Muscle layer of duodenum (tissue), 2 donors: ENCODE data around the gene TKT.
"Not testable (repeated sequence)": the region's sequence is repeated elsewhere in the genome, so short reads cannot be mapped to it uniquely, and the experiment has no call there.

Source experiments
- H3K27ac ChIP-seq: one replicate; pipeline ENCODE4 v1.7.0; 2013; ENCODE audit warnings: mild to moderate bottlenecking, low read length
- H3K27me3 ChIP-seq: one replicate; pipeline ENCODE4 v1.7.0; 2013; ENCODE audit warnings: low read depth, mild to moderate bottlenecking, control low read depth, low read length
- H3K36me3 ChIP-seq, 2 donors: one replicate each; pipeline ENCODE4 v1.7.0; 2013; ENCODE audit warnings: low read length in 2 of 2, control low read depth in 1 of 2, mild to moderate bottlenecking in 1 of 2; ENCODE audit not compliant: insufficient read depth in 2 of 2, control insufficient read depth in 1 of 2
- H3K4me1 ChIP-seq, 2 donors: one replicate each; pipeline ENCODE4 v1.7.0; 2013; ENCODE audit warnings: low read length in 2 of 2, mild to moderate bottlenecking in 2 of 2, control low read depth in 1 of 2, moderate library complexity in 1 of 2; ENCODE audit not compliant: insufficient read depth in 2 of 2, control insufficient read depth in 1 of 2
- H3K4me3 ChIP-seq, 2 donors: one replicate each; pipeline ENCODE4 v1.7.0; 2013; ENCODE audit warnings: low read length in 2 of 2, low read depth in 1 of 2, mild to moderate bottlenecking in 1 of 2
- H3K9me3 ChIP-seq, 2 donors: one replicate each; pipeline ENCODE4 v1.7.0; 2013; ENCODE audit warnings: low read length in 2 of 2, control low read depth in 1 of 2, mild to moderate bottlenecking in 1 of 2; ENCODE audit not compliant: control insufficient read depth in 1 of 2
- donor health status: healthy.

The TKT gene

DNA sequence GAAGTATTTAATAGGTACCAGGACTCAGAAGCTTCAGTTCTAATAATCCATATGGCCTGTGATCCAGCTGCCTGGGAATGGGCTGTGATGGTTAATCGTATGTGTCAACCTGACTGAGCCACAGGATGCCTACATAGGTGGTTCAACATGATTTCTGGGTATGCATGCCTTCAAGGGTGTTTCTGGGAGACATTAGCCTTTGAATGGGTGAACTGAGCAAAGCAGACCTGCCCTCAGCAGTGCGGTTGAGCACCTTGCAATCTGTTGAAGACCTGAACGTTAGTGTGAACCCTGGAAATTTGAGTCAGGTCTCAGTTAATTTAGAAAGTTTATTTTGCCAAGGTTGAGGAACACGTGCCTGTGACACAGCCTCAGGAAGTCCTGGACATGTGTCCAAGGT lies 22.8 kb upstream of the TKT start:
- Histone ChIP-seq H3K36me3 (no peaks in the 10 kb centered on the region), H3K27me3 (no peaks in the 10 kb centered on the region), H3K4me1 (no peaks in the 10 kb centered on the region)

DNA sequence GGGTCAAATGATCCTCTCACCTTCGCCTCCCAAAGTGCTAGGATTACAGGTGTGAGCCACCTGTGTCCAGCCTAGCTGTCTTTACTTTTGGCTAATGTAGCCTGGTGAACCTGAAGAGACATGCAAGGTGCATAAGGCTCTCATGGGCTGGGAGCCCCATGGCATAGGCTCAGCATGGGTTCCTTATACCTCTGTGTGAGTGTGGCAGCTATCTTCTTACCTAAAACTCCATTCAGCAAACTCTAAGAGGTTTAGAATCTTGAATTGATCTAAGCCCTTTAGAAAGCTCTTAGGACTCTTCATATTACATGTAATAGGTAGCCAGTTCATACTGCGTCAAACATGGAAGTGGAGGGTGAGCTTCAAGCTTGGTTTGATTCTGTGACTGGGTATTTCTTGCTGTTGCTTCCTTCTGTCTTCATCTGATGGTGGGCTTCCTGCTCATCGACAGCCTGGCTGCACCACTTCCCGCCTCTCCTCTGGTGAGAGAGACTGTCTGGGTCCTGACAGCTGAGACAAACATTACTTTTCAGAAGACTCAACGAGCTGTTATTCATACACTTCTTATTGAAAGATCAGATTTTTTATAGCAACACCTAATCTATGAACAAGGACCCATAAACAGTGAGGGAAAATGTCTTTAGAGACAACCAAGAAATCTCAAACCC lies 19.2 kb upstream of the TKT start:
- Histone ChIP-seq H3K36me3 (peaks cover 0 to 6% of the 10 kb centered on the region in 2 donors), H3K9me3 (no peaks in the 10 kb centered on the region), H3K27ac (no peak overlapping the region), H3K4me3 (no peak overlapping the region), H3K4me1 (peaks cover 6 to 7% of the 10 kb centered on the region in 2 donors), H3K27me3 (no peaks in the 10 kb centered on the region)

More for the DNA sequence above, 22.8 kb upstream of the TKT start:
- Histone ChIP-seq H3K4me3 (no peak overlapping the region), H3K27ac (no peak overlapping the region), H3K9me3 (no peaks in the 10 kb centered on the region)

DNA sequence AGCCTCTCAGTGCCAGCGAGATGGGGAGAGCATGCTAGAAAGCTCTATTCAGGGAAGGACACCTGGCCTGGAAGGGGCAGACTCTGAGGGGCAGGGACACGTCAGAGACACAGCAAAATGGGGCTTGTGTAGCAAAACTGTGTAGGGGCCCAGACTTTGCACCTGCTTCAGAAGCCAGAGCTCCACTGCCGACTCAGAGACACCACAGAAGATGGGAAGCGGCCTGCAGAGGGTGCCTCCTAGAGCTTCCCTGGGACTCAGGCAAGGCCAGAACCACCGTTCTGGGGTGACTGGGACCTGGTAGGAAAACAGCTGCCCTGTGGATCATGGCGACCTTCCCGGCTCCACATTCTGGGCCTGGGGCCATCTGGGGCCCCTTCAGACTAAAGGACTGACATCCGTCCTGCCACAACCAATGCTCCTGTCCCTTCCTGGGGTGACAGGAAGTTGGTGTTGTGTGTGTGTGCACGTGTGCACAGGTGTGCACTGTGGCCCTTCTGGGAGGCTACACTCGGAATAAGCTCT lies 17.4 kb upstream of the TKT start:
- no peaks in the 10 kb centered on the region for H3K9me3 ChIP-seq
- H3K36me3 ChIP-seq: peaks cover 0 to 6% of the 10 kb centered on the region in 2 donors
- H3K27ac ChIP-seq: no peak overlapping the region
- no peaks in the 10 kb centered on the region for H3K27me3 ChIP-seq
- H3K4me1 ChIP-seq: peaks cover 10 to 16% of the 10 kb centered on the region in 2 donors
- no peak overlapping the region for H3K4me3 ChIP-seq

- Histone ChIP-seq H3K27me3 (no peaks in the 10 kb centered on the region), H3K27ac (peak overlapping the region; percentile 75), H3K9me3 (no peaks in the 10 kb centered on the region), H3K36me3 (peaks cover 0 to 6% of the 10 kb centered on the region in 2 donors), H3K4me1 (peaks cover 10 to 16% of the 10 kb centered on the region in 2 donors), H3K4me3 (peak overlapping the region in 1 of 2 donors; percentile 9)
Observed at GRCh38 chr3:53269888-53270880, 14.4 kb upstream of the TKT start.

DNA sequence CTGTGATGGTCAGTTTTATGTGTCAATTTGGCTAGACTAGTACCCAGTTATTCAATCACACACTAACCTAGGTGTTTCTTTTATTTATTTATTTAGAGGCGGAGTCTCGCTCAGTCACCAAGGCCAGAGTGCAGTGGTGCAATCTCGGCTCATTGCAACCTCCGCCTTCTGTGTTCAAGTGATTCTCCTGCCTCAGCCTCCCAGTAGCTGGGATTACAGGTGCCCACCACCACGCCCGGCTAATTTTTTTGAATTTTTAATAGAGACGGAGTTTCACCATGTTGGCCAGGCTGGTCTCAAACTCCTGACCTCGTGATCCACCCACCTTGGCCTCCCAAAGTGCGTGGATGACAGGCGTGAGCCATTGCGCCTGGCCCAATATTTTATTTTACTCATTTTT lies 13.4 kb upstream of the TKT start:
- H3K4me1 ChIP-seq: peaks cover 10 to 16% of the 10 kb centered on the region in 2 donors
- not testable (repeated sequence) for H3K27ac ChIP-seq, H3K36me3 ChIP-seq, H3K4me3 ChIP-seq, H3K9me3 ChIP-seq, H3K27me3 ChIP-seq

GRCh38 chr3:53267766-53268165 lies 11.9 kb upstream of the TKT start:
- Histone ChIP-seq H3K4me3 (no peak overlapping the region), H3K27me3 (no peaks in the 10 kb centered on the region), H3K9me3 (no peaks in the 10 kb centered on the region), H3K27ac (no peak overlapping the region), H3K36me3 (peaks cover 0 to 6% of the 10 kb centered on the region in 2 donors), H3K4me1 (peaks cover 10 to 16% of the 10 kb centered on the region in 2 donors)

DNA sequence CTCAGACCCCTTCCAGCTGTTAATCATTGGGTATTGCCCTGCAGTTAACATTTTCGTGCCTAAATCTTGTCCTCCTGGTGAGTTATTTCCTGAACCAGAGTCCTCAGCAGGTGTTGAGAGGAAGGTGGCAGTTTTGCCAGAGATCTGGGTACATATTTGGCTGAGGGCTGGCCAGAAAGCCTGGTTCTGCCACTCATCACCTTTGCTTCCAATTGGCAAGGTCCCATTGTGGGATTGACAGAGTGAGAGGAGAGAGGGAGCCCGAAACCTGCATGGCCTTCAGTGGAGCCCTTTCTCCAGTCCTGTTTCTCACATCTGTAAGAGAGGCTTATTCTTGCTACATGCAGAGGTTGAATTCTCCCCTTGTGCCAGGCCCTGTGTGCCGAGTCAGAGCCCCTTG lies 8.9 kb upstream of the TKT start:
- Histone ChIP-seq H3K27ac (no peak overlapping the region), H3K9me3 (no peaks in the 10 kb centered on the region), H3K36me3 (no peaks in the 10 kb centered on the region), H3K4me1 (peaks cover 1 to 11% of the 10 kb centered on the region in 2 donors), H3K27me3 (no peaks in the 10 kb centered on the region), H3K4me3 (no peak overlapping the region)

DNA sequence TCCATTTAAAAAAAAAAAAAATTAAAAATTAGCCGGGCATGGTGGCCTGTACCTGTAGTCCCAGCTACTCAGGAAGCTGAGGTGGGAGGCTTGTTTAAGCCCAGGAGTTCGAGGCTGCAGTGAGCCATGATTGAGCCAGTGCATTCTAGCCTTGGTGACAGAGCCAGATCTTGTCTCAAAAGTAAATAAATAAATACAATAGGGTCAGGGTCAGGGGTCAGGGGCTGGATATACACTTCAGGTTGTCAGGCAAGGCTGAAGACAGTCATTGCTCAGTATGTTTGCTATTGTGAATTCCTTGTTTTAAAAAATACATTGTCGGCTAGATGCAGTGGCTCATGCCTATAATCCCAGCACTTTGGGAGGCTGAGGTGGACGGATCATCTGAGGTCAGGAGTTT lies 8.1 kb upstream of the TKT start:
- Histone ChIP-seq H3K36me3 (no peaks in the 10 kb centered on the region), H3K9me3 (no peaks in the 10 kb centered on the region), H3K4me3 (no peak overlapping the region), H3K27me3 (no peaks in the 10 kb centered on the region), H3K4me1 (peaks cover 0 to 13% of the 10 kb centered on the region in 2 donors), H3K27ac (no peak overlapping the region)

DNA sequence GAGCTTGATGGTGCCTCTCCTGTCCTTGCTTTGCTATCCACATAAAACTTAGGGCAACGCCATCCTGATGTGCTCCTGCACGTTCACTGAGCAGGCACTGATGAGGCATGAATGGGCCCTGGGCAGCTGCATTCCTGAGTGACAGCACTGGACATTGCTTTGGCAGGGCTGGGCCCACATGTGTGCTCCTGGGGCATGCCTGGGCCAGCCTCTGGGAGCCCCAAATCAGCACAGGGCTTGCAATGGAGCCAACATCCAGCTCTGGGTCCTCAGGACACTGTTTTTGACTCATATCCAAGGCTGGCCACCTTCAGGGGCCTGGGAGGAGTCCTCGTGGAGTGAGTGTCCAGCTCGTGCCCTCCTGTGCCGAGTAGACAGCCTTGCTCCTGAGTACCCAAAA lies 5.9 kb upstream of the TKT start:
- H3K36me3 ChIP-seq: no peaks in the 10 kb centered on the region
- H3K27ac ChIP-seq: no peak overlapping the region
- no peaks in the 10 kb centered on the region for H3K9me3 ChIP-seq
- no peak overlapping the region for H3K4me3 ChIP-seq
- peaks cover 0 to 13% of the 10 kb centered on the region in 2 donors for H3K4me1 ChIP-seq
- no peaks in the 10 kb centered on the region for H3K27me3 ChIP-seq

- Histone ChIP-seq H3K27ac (no peak overlapping the region), H3K4me3 (no peak overlapping the region), H3K4me1 (peaks cover 0 to 17% of the 10 kb centered on the region in 2 donors)
Observed at GRCh38 chr3:53260286-53260785, 4.5 kb upstream of the TKT start.

More at GRCh38 chr3:53260286-53260785, 4.5 kb upstream of the TKT start:
- no peaks in the 10 kb centered on the region for H3K9me3 ChIP-seq
- no peaks in the 10 kb centered on the region for H3K36me3 ChIP-seq
- H3K27me3 ChIP-seq: no peaks in the 10 kb centered on the region
